Measurements from ENCODE around the gene KCTD13. TPM values are rescaled to one million over a fixed set of nuclear protein-coding genes. Genes with fewer than 3 reads are reported as not detected.

The KCTD13 gene
- total and polyA plus RNA-seq, 4 donors, result 15.0 to 26.2 (median 16.5) TPM

- TF ChIP-seq CTCF (IDR thresholded peaks at IDR 0.05; ENCODE audit: control extremely low read depth, extremely low read depth), result no peak
- H3K27ac ChIP-seq (ENCODE audit: low read depth in 1 of 2, low read length in 1 of 2), result no peak overlapping the region
Measured at GRCh38 chr16:29860218-29860617, 65.8 kb downstream of the KCTD13 start.

GRCh38 chr16:29858974-29859373, 67.1 kb downstream of the KCTD13 start:
- Histone ChIP-seq H3K9ac (ENCODE audit: insufficient read depth in 1 of 2, low read length in 2 of 2) (no peak overlapping the region), H3K27ac (ENCODE audit: low read depth in 1 of 2, low read length in 1 of 2) (no peak overlapping the region), H3K9me3 (ENCODE audit: control insufficient read depth in 4 of 4, insufficient read depth in 3 of 4, low read length in 3 of 4) (no peaks in the 10 kb centered on the region), H3K4me1 (ENCODE audit: control insufficient read depth in 5 of 5, insufficient read depth in 5 of 5, low read length in 5 of 5) (peaks cover 0 to 10% (median 2%) of the 10 kb centered on the region in 5 donors), H3K36me3 (ENCODE audit: control insufficient read depth in 4 of 4, insufficient read depth in 4 of 4, low read length in 4 of 4) (peaks cover 0 to 20% (median 14%) of the 10 kb centered on the region in 4 donors), H3K4me3 (no peak overlapping the region), H3K27me3 (ENCODE audit: control insufficient read depth in 3 of 3, insufficient read depth in 3 of 3, low read length in 2 of 3) (no peaks in the 10 kb centered on the region)
- ATAC-seq (ENCODE audit: insufficient read depth, low FRiP score), result no peak
- no peak for TF ChIP-seq CTCF (IDR thresholded peaks at IDR 0.05; ENCODE audit: control extremely low read depth, extremely low read depth)
- DNase-seq, result no peak
- 96 to 97% methylated on average over 19 of the region's 19 CpGs for WGBS, 2 donors

More at GRCh38 chr16:29860218-29860617, 65.8 kb downstream of the KCTD13 start:
- H3K36me3 ChIP-seq (ENCODE audit: control insufficient read depth in 4 of 4, insufficient read depth in 4 of 4, low read length in 4 of 4), result peaks cover 0 to 20% (median 14%) of the 10 kb centered on the region in 4 donors
- WGBS, 2 donors, result 92 to 93% methylated on average over 9 of the region's 9 CpGs
- H3K27me3 ChIP-seq (ENCODE audit: control insufficient read depth in 3 of 3, insufficient read depth in 3 of 3, low read length in 2 of 3), result no peaks in the 10 kb centered on the region
- no peak for ATAC-seq (ENCODE audit: insufficient read depth, low FRiP score)
- peaks cover 0 to 10% (median 2%) of the 10 kb centered on the region in 5 donors for H3K4me1 ChIP-seq (ENCODE audit: control insufficient read depth in 5 of 5, insufficient read depth in 5 of 5, low read length in 5 of 5)
- no peak for DNase-seq
- no peak overlapping the region for H3K9ac ChIP-seq (ENCODE audit: insufficient read depth in 1 of 2, low read length in 2 of 2)
- no peak overlapping the region for H3K4me3 ChIP-seq
- H3K9me3 ChIP-seq (ENCODE audit: control insufficient read depth in 4 of 4, insufficient read depth in 3 of 4, low read length in 3 of 4), result no peaks in the 10 kb centered on the region

- 73 to 78% methylated on average over 10 of the region's 10 CpGs for WGBS, 2 donors
- no peak for DNase-seq
- H3K27ac ChIP-seq (ENCODE audit: low read depth in 1 of 2, low read length in 1 of 2), result no peak overlapping the region
- no peak overlapping the region for H3K9ac ChIP-seq (ENCODE audit: insufficient read depth in 1 of 2, low read length in 2 of 2)
- peaks cover 0 to 6% (median 2%) of the 10 kb centered on the region in 5 donors for H3K4me1 ChIP-seq (ENCODE audit: control insufficient read depth in 5 of 5, insufficient read depth in 5 of 5, low read length in 5 of 5)
- no peak overlapping the region for H3K4me3 ChIP-seq
- H3K9me3 ChIP-seq (ENCODE audit: control insufficient read depth in 4 of 4, insufficient read depth in 3 of 4, low read length in 3 of 4), result no peaks in the 10 kb centered on the region
- no peaks in the 10 kb centered on the region for H3K27me3 ChIP-seq (ENCODE audit: control insufficient read depth in 3 of 3, insufficient read depth in 3 of 3, low read length in 2 of 3)
- peaks cover 0 to 20% (median 14%) of the 10 kb centered on the region in 4 donors for H3K36me3 ChIP-seq (ENCODE audit: control insufficient read depth in 4 of 4, insufficient read depth in 4 of 4, low read length in 4 of 4)
- no peak for ATAC-seq (ENCODE audit: insufficient read depth, low FRiP score)
- no peak for TF ChIP-seq CTCF (IDR thresholded peaks at IDR 0.05; ENCODE audit: control extremely low read depth, extremely low read depth)
Measured at GRCh38 chr16:29858149-29858849, 67.7 kb downstream of the KCTD13 start.

Data from lung (tissue), 12 donors.